ENCODE results near the gene NR2C2AP. TPM values are rescaled to one million over a fixed set of nuclear protein-coding genes. Genes with fewer than 3 reads are reported as not detected.

Gene NR2C2AP
- 9.4 to 11.8 TPM (median 10.1 TPM) in 3 replicates for total RNA-seq

- Mint-ChIP-seq H3K27me3 (ENCODE audit: low read depth) (peaks cover 28% of the 10 kb centered on the region), H3K4me3 (peak within 1 kb of the TSS; percentile 79), H3K36me3 (peaks cover 15% of the 10 kb centered on the region), H3K4me1 (peaks cover 12% of the 10 kb centered on the region), H3K9me3 (no peaks in the 10 kb centered on the region), H3K27ac (peak within 1 kb of the TSS; percentile 86)
- DNase-seq (ENCODE audit: low spot score in 2 of 2, unreplicated experiment in 2 of 2) = peak; percentile 77 to 85
- TF ChIP-seq, protein P1, sequence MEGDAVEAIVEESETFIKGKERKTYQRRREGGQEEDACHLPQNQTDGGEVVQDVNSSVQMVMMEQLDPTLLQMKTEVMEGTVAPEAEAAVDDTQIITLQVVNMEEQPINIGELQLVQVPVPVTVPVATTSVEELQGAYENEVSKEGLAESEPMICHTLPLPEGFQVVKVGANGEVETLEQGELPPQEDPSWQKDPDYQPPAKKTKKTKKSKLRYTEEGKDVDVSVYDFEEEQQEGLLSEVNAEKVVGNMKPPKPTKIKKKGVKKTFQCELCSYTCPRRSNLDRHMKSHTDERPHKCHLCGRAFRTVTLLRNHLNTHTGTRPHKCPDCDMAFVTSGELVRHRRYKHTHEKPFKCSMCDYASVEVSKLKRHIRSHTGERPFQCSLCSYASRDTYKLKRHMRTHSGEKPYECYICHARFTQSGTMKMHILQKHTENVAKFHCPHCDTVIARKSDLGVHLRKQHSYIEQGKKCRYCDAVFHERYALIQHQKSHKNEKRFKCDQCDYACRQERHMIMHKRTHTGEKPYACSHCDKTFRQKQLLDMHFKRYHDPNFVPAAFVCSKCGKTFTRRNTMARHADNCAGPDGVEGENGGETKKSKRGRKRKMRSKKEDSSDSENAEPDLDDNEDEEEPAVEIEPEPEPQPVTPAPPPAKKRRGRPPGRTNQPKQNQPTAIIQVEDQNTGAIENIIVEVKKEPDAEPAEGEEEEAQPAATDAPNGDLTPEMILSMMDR (IDR thresholded peaks at IDR 0.05; ENCODE audit: unreplicated experiment) = no peak
These were observed at the start of gene NR2C2AP for GRCh38 chr19:19203012-19203856. TSS of gene NR2C2AP (minus strand) at chr19:19203414. CDS start at chr19:19203060, 354 bp downstream.

DNA sequence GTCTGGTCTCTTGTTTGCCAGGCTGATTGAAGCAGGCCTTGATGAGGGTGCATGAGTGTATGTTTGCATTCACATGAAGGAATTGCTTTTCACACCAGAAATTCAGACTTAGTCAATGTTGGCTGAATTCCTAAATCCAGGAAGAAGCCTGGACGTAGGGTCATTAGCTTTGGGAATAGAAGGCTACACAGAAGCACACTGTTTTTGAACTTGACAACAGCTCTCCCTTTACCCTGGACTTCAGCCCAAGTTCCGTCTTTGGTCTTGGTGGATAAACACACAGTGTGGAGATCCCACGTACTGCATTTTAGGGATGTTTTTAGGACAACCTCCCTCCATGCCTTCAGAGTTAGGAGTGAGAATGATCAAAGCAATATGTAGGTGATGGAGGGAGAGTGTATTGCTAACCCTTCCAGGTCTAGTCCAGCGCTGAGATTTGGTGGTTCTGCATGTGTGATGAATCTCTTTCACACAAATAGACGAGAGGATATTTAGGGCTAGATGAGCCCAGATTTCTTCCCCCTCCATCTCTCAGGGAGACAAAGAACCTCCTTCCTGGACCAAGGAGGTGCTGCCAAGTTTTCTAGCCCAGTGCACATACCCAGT lies 47.1 kb upstream of the NR2C2AP start:
- Mint-ChIP-seq H3K9me3 (no peaks in the 10 kb centered on the region), H3K27ac (no peak overlapping the region), H3K27me3 (ENCODE audit: low read depth) (peaks cover 64% of the 10 kb centered on the region), H3K36me3 (no peaks in the 10 kb centered on the region), H3K4me1 (no peaks in the 10 kb centered on the region), H3K4me3 (no peak overlapping the region)
- DNase-seq (ENCODE audit: low spot score in 2 of 2, unreplicated experiment in 2 of 2) = no peak
- TF ChIP-seq, protein P1 (IDR thresholded peaks at IDR 0.05; ENCODE audit: unreplicated experiment) = no peak

DNA sequence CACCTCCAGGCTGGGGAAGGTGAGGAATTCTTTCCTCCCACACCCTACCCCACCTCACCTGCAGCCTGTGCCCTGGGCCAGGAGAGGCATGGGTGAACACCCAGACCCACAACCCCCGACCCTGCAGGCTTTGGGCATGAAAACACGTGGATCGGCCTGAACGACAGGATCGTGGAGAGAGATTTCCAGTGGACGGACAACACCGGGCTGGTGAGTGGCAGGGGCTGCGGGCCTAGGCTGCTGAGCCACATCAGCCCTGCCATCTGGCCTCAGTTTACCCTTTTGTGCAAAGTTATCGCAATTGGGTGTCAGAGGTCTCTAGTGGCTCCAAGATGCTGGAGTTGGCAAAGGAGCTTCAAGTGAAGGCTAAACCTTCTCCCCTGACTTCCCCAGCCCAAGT lies 37.3 kb upstream of the NR2C2AP start:
- no peak overlapping the region for H3K4me3 Mint-ChIP-seq
- H3K36me3 Mint-ChIP-seq = no peaks in the 10 kb centered on the region
- peaks cover 7% of the 10 kb centered on the region for H3K9me3 Mint-ChIP-seq
- peaks cover 21% of the 10 kb centered on the region for H3K27me3 Mint-ChIP-seq (ENCODE audit: low read depth)
- H3K4me1 Mint-ChIP-seq = no peaks in the 10 kb centered on the region
- H3K27ac Mint-ChIP-seq = no peak overlapping the region
- TF ChIP-seq, protein P1 (IDR thresholded peaks at IDR 0.05; ENCODE audit: unreplicated experiment) = no peak
- no peak for DNase-seq (ENCODE audit: low spot score in 2 of 2, unreplicated experiment in 2 of 2)

DNA sequence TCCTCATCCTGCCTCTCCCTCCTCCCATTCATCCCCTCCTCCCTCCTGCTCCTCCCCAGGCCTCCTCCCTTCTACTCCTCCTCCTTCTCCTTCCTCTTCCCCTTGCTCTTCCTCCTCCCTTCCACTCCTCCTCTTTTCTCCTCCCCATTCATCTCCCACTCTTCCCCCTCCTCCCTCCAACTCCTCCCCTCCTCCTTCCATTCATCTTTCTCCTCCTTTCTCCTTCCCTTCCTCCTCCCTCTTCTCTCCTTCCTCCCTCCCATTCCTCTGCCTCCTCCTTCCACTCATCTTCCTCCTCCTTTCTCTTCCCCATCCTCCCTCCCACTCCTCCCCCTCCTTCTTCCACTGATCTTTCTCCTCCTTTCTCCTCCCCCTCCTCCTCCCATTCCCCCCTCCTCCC lies 36.5 kb upstream of the NR2C2AP start:
- Mint-ChIP-seq H3K36me3 (no peaks in the 10 kb centered on the region), H3K27ac (no peak overlapping the region), H3K4me1 (no peaks in the 10 kb centered on the region), H3K27me3 (ENCODE audit: low read depth) (peaks cover 21% of the 10 kb centered on the region), H3K4me3 (no peak overlapping the region), H3K9me3 (peaks cover 7% of the 10 kb centered on the region)
- no peak for DNase-seq (ENCODE audit: low spot score in 2 of 2, unreplicated experiment in 2 of 2)
- TF ChIP-seq, protein P1 (IDR thresholded peaks at IDR 0.05; ENCODE audit: unreplicated experiment) = no peak

GRCh38 chr19:19238126-19238894 lies 35.1 kb upstream of the NR2C2AP start:
- Mint-ChIP-seq H3K36me3 (no peaks in the 10 kb centered on the region), H3K27me3 (ENCODE audit: low read depth) (peaks cover 24% of the 10 kb centered on the region), H3K9me3 (peaks cover 12% of the 10 kb centered on the region), H3K27ac (no peak overlapping the region), H3K4me1 (no peaks in the 10 kb centered on the region), H3K4me3 (no peak overlapping the region)
- TF ChIP-seq, protein P1 (IDR thresholded peaks at IDR 0.05; ENCODE audit: unreplicated experiment) = no peak
- no peak for DNase-seq (ENCODE audit: low spot score in 2 of 2, unreplicated experiment in 2 of 2)

Measured in mesothelial cell of epicardium (in vitro differentiated cells).